GM18951 (cell line): ENCODE results near the gene IFIT1B.
"Not testable (repeated sequence)": the region's sequence is repeated elsewhere in the genome, so short reads cannot be mapped to it uniquely, and the experiment has no call there.

Experiments
- POLR2A ChIP-seq: IDR thresholded peaks from 4 replicates; pipeline ENCODE4 v1.6.1; 2011; ENCODE audit warnings: mild to moderate bottlenecking; ENCODE audit not compliant: insufficient read length, insufficient read depth; ENCODE audit errors: extremely low read depth
- in situ Hi-C: fragments of 300-500 bp; cut with MboI; formaldehyde crosslinking; loops from one replicate; pipeline ENCODE4 v1.12.0; 2022; ENCODE audit warnings: low sequenced_read_pairs, mixed read lengths, inconsistent platforms; ENCODE audit not compliant: unreplicated experiment

IFIT1B gene, protein sequence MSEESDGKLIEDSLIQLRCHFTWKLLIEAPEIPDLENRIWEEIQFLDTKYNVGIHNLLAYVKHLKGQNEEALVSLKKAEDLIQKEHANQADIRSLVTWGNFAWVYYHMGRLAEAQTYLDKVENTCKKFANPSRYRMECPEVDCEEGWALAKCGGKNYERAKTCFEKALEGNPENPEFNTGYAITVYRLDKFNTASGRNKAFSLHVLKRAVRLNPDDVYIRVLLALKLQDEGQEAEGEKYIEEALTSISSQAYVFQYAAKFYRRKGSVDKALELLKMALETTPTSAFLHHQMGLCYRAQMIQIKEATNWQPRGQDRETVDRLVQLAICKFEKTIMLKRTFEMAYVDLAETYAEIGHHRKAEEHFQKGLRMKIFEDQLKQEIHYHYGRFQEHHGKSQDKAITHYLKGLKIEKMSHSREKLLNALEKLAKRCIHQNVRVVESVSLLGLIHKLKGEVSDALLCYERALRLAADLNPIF

DNA sequence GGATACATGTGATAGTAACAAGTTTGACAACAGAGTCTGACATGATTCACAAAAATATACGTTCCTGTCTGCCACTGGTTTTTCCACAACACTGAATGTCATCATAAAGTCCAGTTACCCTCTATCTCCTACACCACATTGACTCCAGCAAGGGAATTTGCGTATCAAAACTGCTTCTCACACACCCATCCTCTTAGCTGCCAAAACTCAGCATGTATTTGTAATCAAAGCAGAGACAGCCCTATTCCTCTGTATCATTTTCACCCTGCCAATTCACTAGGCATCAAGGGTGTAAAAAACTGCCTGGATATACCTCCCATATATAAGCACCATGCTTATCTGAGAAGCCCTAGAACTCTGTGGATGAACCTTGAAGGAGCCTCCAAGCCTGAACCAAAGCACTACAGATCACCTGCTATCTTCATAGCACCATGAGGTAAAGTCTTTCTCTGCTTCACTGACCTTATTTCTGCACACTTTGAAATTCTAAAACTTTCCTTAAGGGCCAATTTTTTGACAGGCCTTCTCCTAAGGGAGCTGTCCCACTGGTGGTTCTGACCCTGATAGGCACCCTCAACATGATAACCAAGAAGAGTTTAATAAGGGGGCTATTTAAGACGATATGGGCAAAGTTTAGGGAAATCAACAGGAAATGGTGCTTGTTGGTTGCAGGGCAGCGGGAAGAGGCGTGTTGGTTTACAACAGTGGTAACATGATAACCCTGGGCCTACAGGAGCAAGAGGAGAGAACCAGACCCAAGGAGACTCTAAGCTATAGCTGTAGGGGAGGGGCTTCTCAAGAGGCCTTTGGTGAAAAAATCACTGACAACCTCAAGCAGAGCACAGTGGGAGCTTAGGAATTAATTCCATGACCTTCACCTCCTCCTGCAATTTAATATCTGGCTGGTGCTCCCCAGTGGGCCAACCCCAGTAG, at the start of gene IFIT1B:
Gene IFIT1B (plus strand): TSS at position 352 of the 933 bp plus-strand sequence. CDS start 80 bp downstream, at position 432.
- in situ Hi-C loops, result no loop called here
- TF ChIP-seq POLR2A, result no peak

DNA sequence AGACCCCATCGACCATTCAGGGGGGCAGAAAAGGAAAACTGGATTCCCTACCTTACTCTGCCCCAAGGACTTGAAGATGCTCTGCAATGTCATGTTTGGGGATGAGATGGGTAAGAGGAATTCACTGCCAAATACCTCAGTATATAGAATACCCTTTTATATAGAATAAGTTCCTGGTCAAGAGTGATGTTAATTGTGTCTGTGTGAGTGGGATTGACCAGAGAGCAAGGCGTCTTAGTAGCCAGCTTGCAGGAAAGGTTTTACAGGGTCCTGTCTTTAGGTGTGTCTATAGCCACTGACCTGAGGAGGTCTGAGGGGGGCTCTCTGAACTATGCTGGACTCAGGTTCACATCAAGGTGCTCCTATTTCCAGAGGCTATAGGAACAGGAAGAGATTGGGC, 48.7 kb upstream of the IFIT1B start:
- in situ Hi-C loops, result no loop called here
- TF ChIP-seq POLR2A, result no peak

DNA sequence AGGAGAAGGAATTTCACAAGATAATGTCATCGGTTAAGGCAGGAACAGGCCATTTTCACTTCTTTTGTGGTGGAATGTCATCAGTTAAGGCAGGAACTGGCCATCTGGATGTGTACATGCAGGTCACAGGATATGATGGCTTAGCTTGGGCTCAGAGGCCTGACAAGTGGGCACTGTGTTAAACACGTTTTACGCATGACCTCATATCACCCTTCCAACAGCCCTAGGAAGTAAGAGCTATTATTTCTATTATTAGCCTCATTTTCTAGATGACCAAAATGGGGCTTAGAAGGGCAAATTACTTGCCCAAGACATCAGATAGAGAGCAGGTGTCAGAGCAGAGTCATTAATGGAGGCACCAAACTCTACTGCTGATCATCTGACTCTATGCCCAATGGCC, 47.8 kb upstream of the IFIT1B start:
- in situ Hi-C loops, result not testable (repeated sequence)

DNA sequence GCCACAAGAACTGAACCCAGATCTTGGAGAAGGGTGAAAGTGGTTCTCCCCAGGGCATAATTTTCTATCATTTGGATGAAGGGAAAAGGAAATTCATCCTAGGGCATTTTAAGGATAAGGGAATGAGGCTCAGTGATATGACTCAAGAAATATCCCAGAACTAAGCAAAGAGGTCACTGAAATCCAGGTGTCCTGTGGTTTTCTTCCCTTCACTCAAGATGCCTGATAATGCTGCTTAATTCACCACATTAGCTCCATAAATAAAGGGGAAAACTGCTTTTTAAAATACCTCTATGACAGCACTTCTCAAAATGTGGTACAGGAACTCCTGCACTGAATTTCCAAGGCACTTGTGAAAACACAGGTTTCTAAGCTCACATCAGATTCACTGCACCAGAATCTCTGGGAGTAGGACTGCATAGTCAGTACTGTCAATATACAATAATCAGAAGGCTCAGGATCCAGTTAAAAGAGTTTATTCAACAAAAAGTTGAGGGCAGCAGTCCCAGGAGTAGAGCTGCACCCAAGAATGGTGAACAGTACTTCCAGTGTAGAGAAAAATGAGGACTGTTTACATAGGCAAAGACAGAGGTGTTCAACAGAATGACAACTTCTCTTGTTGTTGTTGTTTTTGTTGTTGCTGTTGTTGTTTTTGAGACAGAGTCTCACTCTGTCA, 47.2 kb upstream of the IFIT1B start:
- in situ Hi-C loops, result no loop called here
- TF ChIP-seq POLR2A, result no peak

DNA sequence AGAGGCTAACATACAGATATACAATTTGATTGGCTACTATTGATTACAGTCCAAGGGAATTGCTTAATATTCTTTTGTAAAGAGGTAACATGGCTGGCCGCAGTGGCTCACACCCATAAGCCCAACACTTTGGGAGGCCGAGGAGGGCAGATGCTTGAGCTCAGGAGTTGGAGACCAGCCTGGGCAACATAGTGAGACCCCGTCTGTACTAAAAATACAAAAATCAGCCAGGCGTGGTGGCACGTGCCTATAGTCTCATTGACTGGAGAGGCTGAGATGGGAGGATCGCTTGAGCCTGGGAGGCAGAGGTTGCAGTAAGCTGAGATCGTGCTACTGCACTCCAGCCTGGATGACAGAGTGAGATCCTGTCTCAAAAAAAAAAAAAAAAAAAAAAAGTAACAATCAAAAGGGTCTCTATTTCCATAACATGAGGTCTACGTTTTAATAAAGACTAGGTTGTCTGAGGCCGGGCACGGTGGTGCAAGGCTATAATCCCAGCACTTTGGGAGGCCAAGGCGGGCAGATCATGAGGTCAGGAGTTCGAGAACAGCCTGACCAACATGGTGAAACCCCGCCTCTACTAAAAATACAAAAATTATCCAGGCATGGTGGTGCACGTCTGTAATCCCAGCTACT, 46.3 kb upstream of the IFIT1B start:
- in situ Hi-C loops, result not testable (repeated sequence)

DNA sequence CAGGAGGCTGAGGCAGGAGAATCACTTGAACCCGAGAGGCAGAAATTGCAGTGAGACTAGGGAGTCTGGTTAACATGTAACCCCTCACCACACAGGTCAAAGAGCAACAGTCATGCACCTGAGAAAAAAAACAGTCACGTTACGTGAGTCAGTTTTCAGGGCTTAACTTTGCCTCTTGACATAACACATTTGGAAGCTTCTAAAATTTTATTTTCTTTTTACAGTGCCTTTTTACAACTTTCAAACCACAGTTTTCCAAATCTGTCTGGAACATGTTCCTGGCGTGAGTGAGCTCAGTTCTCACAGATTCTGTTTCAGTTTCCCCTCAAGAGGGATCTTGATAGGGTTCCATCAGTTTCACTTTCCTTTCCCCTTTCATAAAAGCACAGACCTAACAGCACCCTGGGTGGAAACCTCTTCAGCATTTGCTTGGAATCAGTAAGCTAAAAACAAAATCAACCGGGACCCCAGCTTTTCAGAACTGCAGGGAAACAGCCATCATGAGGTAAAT, 45.7 kb upstream of the IFIT1B start:
- in situ Hi-C loops, result no loop called here
- no peak for TF ChIP-seq POLR2A

DNA sequence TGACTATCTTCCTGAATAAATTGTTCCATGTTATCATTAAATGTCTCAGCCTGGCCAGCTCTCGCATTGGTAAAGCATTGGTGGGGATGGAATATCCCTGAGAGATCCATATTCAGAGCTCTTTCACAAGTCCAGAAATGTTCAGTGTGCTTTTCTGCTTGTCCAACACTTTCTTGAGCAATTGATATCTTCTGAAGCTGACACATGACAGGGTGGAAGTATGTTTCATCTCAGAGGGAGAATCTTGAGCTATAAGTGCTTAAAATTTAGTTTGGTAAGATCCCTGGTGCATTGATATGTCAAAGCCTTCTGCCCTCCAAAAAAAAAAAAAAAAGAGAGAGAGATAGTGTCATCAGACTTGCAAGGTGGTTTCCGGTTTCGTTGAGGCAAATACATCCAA, 42.6 kb upstream of the IFIT1B start:
- TF ChIP-seq POLR2A, result no peak
- in situ Hi-C loops, result no loop called here

DNA sequence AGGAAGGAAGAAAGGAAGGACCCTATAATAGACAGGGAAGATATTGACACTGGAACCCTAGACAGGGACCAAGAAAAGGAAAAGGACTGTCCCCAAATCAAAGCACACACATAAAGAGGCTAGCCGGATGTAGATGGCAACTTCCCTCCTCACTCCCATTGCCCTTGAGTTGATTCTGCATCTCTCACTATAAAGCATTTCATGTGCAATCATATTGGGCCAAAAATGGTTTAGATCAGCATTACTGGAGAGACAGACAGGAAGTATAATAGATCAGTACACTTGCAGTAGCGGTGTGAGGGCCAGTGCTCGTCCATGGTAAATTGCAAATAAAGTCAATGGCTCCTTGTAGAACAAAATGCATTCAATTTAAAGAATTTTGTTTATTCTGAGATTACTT, 41.6 kb upstream of the IFIT1B start:
- in situ Hi-C loops, result no loop called here

DNA sequence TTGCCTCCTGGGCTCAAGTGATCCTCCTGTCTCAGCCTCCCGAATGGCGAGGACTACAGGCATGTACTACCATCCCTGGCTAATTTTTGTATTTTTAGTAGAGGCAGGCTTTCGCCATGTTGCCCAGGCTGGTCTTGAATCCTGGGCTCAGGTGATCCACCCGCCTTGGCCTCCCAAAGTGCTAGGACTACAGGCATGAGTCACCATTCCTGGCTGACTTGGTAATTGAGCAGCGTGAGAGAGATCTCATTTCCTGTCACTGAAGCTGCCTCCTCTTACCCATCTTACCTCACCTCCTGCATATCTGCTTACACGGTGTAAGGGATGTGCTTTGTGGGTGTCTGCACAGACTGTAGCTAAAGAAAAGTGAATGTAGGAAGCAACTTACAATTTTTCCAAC, 40.4 kb upstream of the IFIT1B start:
- no peak for TF ChIP-seq POLR2A
- in situ Hi-C loops, result no loop called here

More for the DNA sequence above, 41.6 kb upstream of the IFIT1B start:
- TF ChIP-seq POLR2A, result no peak

DNA sequence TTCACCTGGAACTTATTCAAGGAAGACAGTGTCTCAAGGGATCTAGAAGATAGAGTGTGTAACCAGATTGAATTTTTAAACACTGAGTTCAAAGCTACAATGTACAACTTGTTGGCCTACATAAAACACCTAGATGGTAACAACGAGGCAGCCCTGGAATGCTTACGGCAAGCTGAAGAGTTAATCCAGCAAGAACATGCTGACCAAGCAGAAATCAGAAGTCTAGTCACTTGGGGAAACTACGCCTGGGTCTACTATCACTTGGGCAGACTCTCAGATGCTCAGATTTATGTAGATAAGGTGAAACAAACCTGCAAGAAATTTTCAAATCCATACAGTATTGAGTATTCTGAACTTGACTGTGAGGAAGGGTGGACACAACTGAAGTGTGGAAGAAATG, 39.1 kb upstream of the IFIT1B start:
- TF ChIP-seq POLR2A, result no peak
- in situ Hi-C loops, result no loop called here

DNA sequence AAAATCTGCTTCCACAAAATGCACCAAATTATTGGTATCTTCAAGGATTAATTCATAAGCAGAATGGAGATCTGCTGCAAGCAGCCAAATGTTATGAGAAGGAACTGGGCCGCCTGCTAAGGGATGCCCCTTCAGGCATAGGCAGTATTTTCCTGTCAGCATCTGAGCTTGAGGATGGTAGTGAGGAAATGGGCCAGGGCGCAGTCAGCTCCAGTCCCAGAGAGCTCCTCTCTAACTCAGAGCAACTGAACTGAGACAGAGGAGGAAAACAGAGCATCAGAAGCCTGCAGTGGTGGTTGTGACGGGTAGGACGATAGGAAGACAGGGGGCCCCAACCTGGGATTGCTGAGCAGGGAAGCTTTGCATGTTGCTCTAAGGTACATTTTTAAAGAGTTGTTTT, 38.0 kb upstream of the IFIT1B start:
- TF ChIP-seq POLR2A, result no peak
- in situ Hi-C loops, result no loop called here

DNA sequence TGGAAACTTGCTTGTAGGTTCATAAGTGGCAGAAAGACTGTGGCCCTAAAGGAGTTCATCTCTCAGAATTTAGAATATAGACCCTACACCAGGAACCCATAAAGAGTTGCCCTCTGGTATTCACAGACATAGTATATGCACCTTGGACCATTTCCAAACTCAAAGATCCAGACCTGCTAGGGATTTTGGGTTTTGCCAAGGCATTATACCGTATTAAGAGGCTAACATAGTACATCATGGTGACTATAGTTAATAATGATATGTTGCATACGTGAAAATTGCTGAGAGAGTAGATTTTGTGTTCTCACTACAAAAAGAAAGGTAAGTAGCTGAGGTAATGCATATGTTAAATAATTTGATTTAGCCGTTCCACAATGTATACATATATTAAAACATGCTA, 36.2 kb upstream of the IFIT1B start:
- TF ChIP-seq POLR2A, result peak; percentile 1
- in situ Hi-C loops, result no loop called here
